K562 (cell line): ENCODE data around the gene BMPER. TPM values are rescaled to one million over a fixed set of nuclear protein-coding genes. Genes with fewer than 3 reads are reported as not detected.

ENCODE experiments used
- ATAC-seq: fragments of 200-7000 bp; cut with Tn5 transposase; 3 replicates; pipeline ENCODE4 v1.9.1; 2020; ENCODE audit warnings: moderate library complexity
- BruUV-seq: library from RNA; stranded (reverse); fragments of 400-500 nt; replicated peaks from 2 replicates; lab custom pipeline; 2021; lab: Mats Ljungman, UMichigan
- CTCF ChIA-PET: fragments of 300-600 bp; formaldehyde crosslinking; extraction: SDS; loops from one replicate; lab custom pipeline; 2021; ENCODE audit warnings: low intra/inter-chr PET ratio; lab: Yijun Ruan, JAX
- POLR2A ChIA-PET: fragments of 300-600, 350-650 bp; sonication (Branson Sonifier 250); formaldehyde crosslinking; extraction: SDS; loops from one replicate; lab custom pipeline; 2021; ENCODE audit warnings: antibody characterized with exemption, inconsistent platforms; lab: Yijun Ruan, JAX
- DNase-seq, 4 experiments: peaks; one replicate each; pipeline versions ENCODE4 v3.0.0 to v3.0.0-alpha.2; 2011 to 2018; ENCODE audit warnings: low spot score in 3 of 4, mixed read lengths in 3 of 4; ENCODE audit errors: extremely low read depth in 1 of 4
- FAIRE-seq: peaks from 2 replicates; lab custom pipeline; 2011; peaks lifted over from hg19 to GRCh38; lab: Jason Lieb, UNC
- H2AFZ ChIP-seq: 2 replicates; pipeline ENCODE4 v1.6.0; 2011; ENCODE audit warnings: low read depth, low read length, control low read depth, inconsistent platforms
- H3K27ac ChIP-seq: fragments of 200-600 bp; 3 replicates; pipeline ENCODE4 v1.8.0; 2011; ENCODE audit warnings: low read depth, mild to moderate bottlenecking, control low read depth, inconsistent platforms, low read length, moderate library complexity, mixed read lengths; ENCODE audit errors: extremely low read depth
- H3K27me3 ChIP-seq, 2 experiments: fragments of 300-600 bp in 1 of 2; 2 replicates in 1 of 2; 3 replicates in 1 of 2; pipeline versions ENCODE4 v1.6.0 to v1.8.0; 2011; ENCODE audit warnings: inconsistent platforms in 2 of 2, low read length in 2 of 2, mild to moderate bottlenecking in 1 of 2, mixed read lengths in 1 of 2, moderate library complexity in 1 of 2; ENCODE audit not compliant: control insufficient read depth in 2 of 2, insufficient read depth in 2 of 2
- H3K36me3 ChIP-seq: fragments of 300-600 bp; 3 replicates; pipeline ENCODE4 v1.8.0; 2011; ENCODE audit warnings: mild to moderate bottlenecking, low read length, inconsistent platforms; ENCODE audit not compliant: control insufficient read depth, insufficient read depth
- H3K4me1 ChIP-seq, 2 experiments: fragments of 200-600 bp in 1 of 2; replicated peaks in 1 of 2; 2 replicates in 1 of 2; 3 replicates in 1 of 2; pipeline versions ENCODE4 v1.5.1 to v1.8.0; 2011; ENCODE audit warnings: inconsistent platforms in 2 of 2, low read length in 2 of 2, mild to moderate bottlenecking in 1 of 2, mixed read lengths in 1 of 2, moderate library complexity in 1 of 2; ENCODE audit not compliant: control insufficient read depth in 2 of 2, insufficient read depth in 2 of 2
- H3K4me2 ChIP-seq: 2 replicates; pipeline ENCODE4 v1.6.1; 2011; ENCODE audit warnings: low read length, control low read depth, inconsistent platforms, mixed read lengths; ENCODE audit not compliant: insufficient read depth
- H3K4me3 ChIP-seq: fragments of 200-600 bp; sonication (generic), shearing (Covaris generic); 2 replicates; pipeline ENCODE4 v1.5.1; 2016; ENCODE audit warnings: control low read depth, inconsistent platforms
- H3K79me2 ChIP-seq: fragments of 200-600 bp; 3 replicates; pipeline ENCODE4 v1.8.0; 2011; ENCODE audit warnings: low read length, inconsistent platforms; ENCODE audit not compliant: control insufficient read depth, insufficient read depth
- H3K9ac ChIP-seq, 2 experiments: 2 replicates each; pipeline versions ENCODE4 v1.6.0 to v1.6.1; 2011; ENCODE audit warnings: low read depth in 2 of 2, low read length in 2 of 2, control low read depth in 1 of 2, inconsistent platforms in 1 of 2, mild to moderate bottlenecking in 1 of 2, mixed read lengths in 1 of 2; ENCODE audit not compliant: insufficient read depth in 1 of 2
- H3K9me1 ChIP-seq: one replicate; pipeline ENCODE4 v1.6.0; 2011; ENCODE audit warnings: inconsistent platforms, mild to moderate bottlenecking, low read length, moderate library complexity; ENCODE audit not compliant: control insufficient read depth, insufficient read depth
- H3K9me3 ChIP-seq: replicated peaks from 2 replicates; pipeline ENCODE4 v1.5.1; 2011; ENCODE audit warnings: low read depth, low read length, inconsistent platforms; ENCODE audit not compliant: control insufficient read depth, insufficient read depth
- H4K20me1 ChIP-seq: replicated peaks from 2 replicates; pipeline ENCODE4 v1.6.1; 2011; ENCODE audit warnings: low read length, inconsistent platforms, mixed read lengths; ENCODE audit not compliant: control insufficient read depth, insufficient read depth
- BRCA1 ChIP-seq, 2 experiments: fragments of 450-650 bp in 1 of 2; sonication (generic) in 1 of 2; formaldehyde crosslinking in 1 of 2; IDR thresholded peaks; 2 replicates each; pipeline versions ENCODE4 v1.5.0 to v1.6.1; 2017 to 2020; ENCODE audit warnings: mild to moderate bottlenecking in 1 of 2, missing genetic modification reagents in 1 of 2
- DNMT1 ChIP-seq: fragments of 450-650 bp; IDR thresholded peaks from 2 replicates; pipeline ENCODE4 v1.6.1; 2016; ENCODE audit warnings: antibody characterized with exemption, mild to moderate bottlenecking
- GABPA ChIP-seq: fragments of 200-800 bp; sonication (Bioruptor generic); conservative IDR thresholded peaks from 2 replicates; pipeline ENCODE4 v1.6.1; 2016; ENCODE audit warnings: low read depth, missing genetic modification characterization, missing compliant biosample characterization
- JUND ChIP-seq, 2 experiments: IDR thresholded peaks; 2 replicates in 1 of 2; 3 replicates in 1 of 2; pipeline ENCODE4 v1.6.1; 2011; ENCODE audit warnings: borderline replicate concordance in 2 of 2, low read depth in 2 of 2, low read length in 2 of 2, improper control_type of control experiment in 1 of 2, missing biosample characterization in 1 of 2, missing genetic modification characterization in 1 of 2, missing genetic modification reagents in 1 of 2
- MCM3 ChIP-seq: fragments of 450-650 bp; IDR thresholded peaks from 2 replicates; pipeline ENCODE4 v1.6.1; 2016
- MYNN ChIP-seq, 2 experiments: sonication (generic); formaldehyde crosslinking in 1 of 2; IDR thresholded peaks; 2 replicates each; pipeline versions ENCODE4 v1.5.0 to v1.6.1; 2016 to 2020; ENCODE audit warnings: antibody characterized with exemption in 1 of 2, missing genetic modification reagents in 1 of 2
- PATZ1 ChIP-seq: fragments of 250-450 bp; sonication (Bioruptor Pico); IDR thresholded peaks from 2 replicates; pipeline ENCODE4 v1.5.0; 2020; ENCODE audit warnings: mild to moderate bottlenecking, borderline replicate concordance
- RAD51 ChIP-seq: fragments of 450-650 bp; IDR thresholded peaks from 2 replicates; pipeline ENCODE4 v1.7.1; 2016; ENCODE audit warnings: low read depth, mild to moderate bottlenecking, borderline replicate concordance
- SAFB ChIP-seq: fragments of 200-400 bp; formaldehyde crosslinking; IDR thresholded peaks from 2 replicates; pipeline ENCODE4 v1.6.1; 2017; ENCODE audit warnings: low read depth, low read length, borderline replicate concordance
- TAF15 ChIP-seq: fragments of 200-400 bp; formaldehyde crosslinking; IDR thresholded peaks from 2 replicates; pipeline ENCODE4 v1.6.1; 2017; ENCODE audit warnings: mild to moderate bottlenecking, low read depth, low read length, moderate library complexity
- TEAD2 ChIP-seq: fragments of 450-650 bp; IDR thresholded peaks from 2 replicates; pipeline ENCODE4 v1.6.1; 2016; ENCODE audit warnings: missing genetic modification characterization, control low read depth, missing compliant biosample characterization
- ZNF3 ChIP-seq: fragments of 250-450 bp; sonication (Bioruptor Pico); IDR thresholded peaks from 2 replicates; pipeline ENCODE4 v1.5.0; 2021; ENCODE audit warnings: mild to moderate bottlenecking, moderate library complexity
- ZNF507 ChIP-seq: conservative IDR thresholded peaks from 2 replicates; pipeline ENCODE4 v1.6.1; 2017; ENCODE audit warnings: missing genetic modification characterization, missing compliant biosample characterization
- ZNF668 ChIP-seq: fragments of 250-450 bp; sonication (Bioruptor Pico); IDR thresholded peaks from 2 replicates; pipeline ENCODE4 v1.8.0; 2022; ENCODE audit warnings: mild to moderate bottlenecking, inconsistent platforms
- ZSCAN32 ChIP-seq: fragments of 450-650 bp; formaldehyde crosslinking; IDR thresholded peaks from 2 replicates; pipeline ENCODE4 v1.4.0; 2020; ENCODE audit warnings: mild to moderate bottlenecking, moderate library complexity
- WGBS: fragments of 100-300 bp; shearing (Covaris generic); methylation state at CpG from one replicate; pipeline ENCODE4 v1.1.6; 2016; ENCODE audit warnings: low coverage, mixed read lengths; ENCODE audit not compliant: insufficient coverage; ENCODE audit errors: missing lambda C conversion rate; 5-methylcytosine and 5-hydroxymethylcytosine counted together
- in situ Hi-C: fragments of 300-500 bp; cut with MboI; formaldehyde crosslinking; loops from 4 replicates; pipeline ENCODE4 v1.15.0; 2018; ENCODE audit warnings: inconsistent platforms, mixed read lengths
- intact Hi-C: fragments of 100-400 bp; cut with micrococcal nuclease; formaldehyde crosslinking; loops from 2 replicates; pipeline ENCODE4 v1.14.2; 2022
- polyA plus RNA-seq, 8 experiments: library from polyadenylated mRNA; depleted of rRNA in 4 of 8; stranded (reverse) in 5 of 8; unstranded in 3 of 8; fragments of >200 nt; fragmentation: Nextera tagmentation in 2 of 8; fragmentation: Illumina TruSeq in 1 of 8; extraction: Ambion mirVana in 2 of 8; extraction: Trizol in 1 of 8; gene quantifications; 2 replicates each; pipeline versions ENCODE4 v1.2.1 to v1.2.3, GENCODE V29; 2011 to 2014; ENCODE audit warnings: inconsistent platforms in 1 of 8, missing spikeins in 1 of 8
- total RNA-seq, 7 experiments: library from RNA; depleted of rRNA in 6 of 7; stranded (reverse); fragments of >200 nt in 6 of 7; fragmentation: Illumina TruSeq in 2 of 7; extraction: Trizol in 2 of 7; gene quantifications; 2 replicates each; pipeline versions ENCODE4 v1.2.1 to v1.2.3, GENCODE V29; 2011 to 2021; ENCODE audit warnings: low replicate concordance in 1 of 7

BMPER gene
- total and polyA plus RNA-seq, 9 of the 15 experiments (the other 6 are each of a cell fraction or from before 2014, with no cell fraction given): not detected

GRCh38 chr7:34191771-34192479 is 286.6 kb downstream of the BMPER start:
- H3K9me3 ChIP-seq: no peaks in the 10 kb centered on the region; the same call in 1 of the 2 replicates
- FAIRE-seq: no peak
- no peak overlapping the region for H3K9ac ChIP-seq
- TF ChIP-seq TAF15 (no peak), MYNN (IDR thresholded peaks at IDR 0.05) (no peak), MYNN (CRISPR knock-in tag; IDR thresholded peaks at IDR 0.05) (no peak), SAFB (no peak), GABPA (no peak), TEAD2 (tag) (no peak), BRCA1 (IDR thresholded peaks at IDR 0.05) (no peak), BRCA1 (CRISPR knock-in tag; IDR thresholded peaks at IDR 0.05) (no peak), ZNF668 (CRISPR knock-in tag) (no peak), ZNF3 (CRISPR knock-in tag) (no peak), RAD51 (no peak), JUND (IDR thresholded peaks at IDR 0.05; ENCODE audit: borderline replicate concordance, low read depth, low read length) (no peak), JUND (tag; IDR thresholded peaks at IDR 0.05; ENCODE audit: borderline replicate concordance, low read depth, low read length) (no peak), MCM3 (no peak), ZSCAN32 (CRISPR knock-in tag) (no peak), ZNF507 (tag) (no peak), PATZ1 (no peak), DNMT1 (no peak)
- TF ChIP-seq, all 486 proteins: peak for 0
- H3K9me1 ChIP-seq: no peaks in the 10 kb centered on the region
- DNase-seq (no peak), ATAC-seq (no peak)
- H3K4me3 ChIP-seq: no peak overlapping the region
- intact Hi-C loops: no loop called here
- H2AFZ ChIP-seq: no peak overlapping the region
- no peaks in the 10 kb centered on the region for H4K20me1 ChIP-seq
- no peaks in the 10 kb centered on the region for H3K79me2 ChIP-seq
- H3K27me3 ChIP-seq: no peaks in the 10 kb centered on the region
- no peaks in the 10 kb centered on the region for H3K36me3 ChIP-seq
- no peaks in the 10 kb centered on the region for H3K4me1 ChIP-seq
- BruUV-seq: no TSS peak
- in situ Hi-C loops: no loop called here
- no peak overlapping the region for H3K4me2 ChIP-seq
- 0% methylated on average over 5 of the region's 6 CpGs for WGBS
- H3K27ac ChIP-seq: no peak overlapping the region
- POLR2A ChIA-PET: no interaction called here
- CTCF ChIA-PET: no interaction called here
